HEK293T (cell line): ENCODE results near the gene VAT1L.
A peak's percentile ranks its signal among the peaks of the same experiment; 100 is the strongest.

Experiments used
- CTCF ChIA-PET: fragments of 350-600 bp; formaldehyde crosslinking; extraction: SDS; loops from one replicate; lab custom pipeline; 2021; ENCODE audit warnings: antibody characterized with exemption, inconsistent platforms; lab: Yijun Ruan, JAX
- POLR2A ChIA-PET: fragments of 350-600 bp; formaldehyde crosslinking; extraction: SDS; loops from one replicate; lab custom pipeline; 2020; ENCODE audit warnings: antibody characterized with exemption, inconsistent platforms; lab: Yijun Ruan, JAX
- DNase-seq: peaks from one replicate; pipeline ENCODE4 v3.0.0; 2012; ENCODE audit warnings: mixed read lengths; ENCODE audit errors: extremely low spot score
- ARNT ChIP-seq: fragments of 450-650 bp; IDR thresholded peaks from 2 replicates; pipeline ENCODE4 v1.6.1; 2017; ENCODE audit warnings: mild to moderate bottlenecking
- BHLHE40 ChIP-seq: fragments of 450-650 bp; IDR thresholded peaks from 2 replicates; pipeline ENCODE4 v1.6.1; 2016; ENCODE audit warnings: mild to moderate bottlenecking, moderate library complexity, borderline replicate concordance
- CTBP1 ChIP-seq: fragments of 450-650 bp; IDR thresholded peaks from 2 replicates; pipeline ENCODE4 v1.6.1; 2016; ENCODE audit warnings: borderline replicate concordance
- ELF4 ChIP-seq: fragments of 450-650 bp; IDR thresholded peaks from 2 replicates; pipeline ENCODE4 v1.6.1; 2017; ENCODE audit warnings: antibody characterized with exemption
- FOXA1 ChIP-seq: fragments of 450-650 bp; IDR thresholded peaks from 2 replicates; pipeline ENCODE4 v1.6.1; 2016; ENCODE audit warnings: mild to moderate bottlenecking
- FOXK2 ChIP-seq: fragments of 450-650 bp; IDR thresholded peaks from 2 replicates; pipeline ENCODE4 v1.6.1; 2016; ENCODE audit warnings: mild to moderate bottlenecking
- FOXM1 ChIP-seq: fragments of 450-650 bp; IDR thresholded peaks from 2 replicates; pipeline ENCODE4 v1.6.1; 2017; ENCODE audit warnings: mild to moderate bottlenecking, borderline replicate concordance
- HDGF ChIP-seq: fragments of 450-650 bp; IDR thresholded peaks from 2 replicates; pipeline ENCODE4 v1.6.1; 2017; ENCODE audit warnings: antibody characterized with exemption, borderline replicate concordance
- L3MBTL2 ChIP-seq: fragments of 450-650 bp; conservative IDR thresholded peaks from 2 replicates; pipeline ENCODE4 v1.6.1; 2016; ENCODE audit warnings: mild to moderate bottlenecking
- LEF1 ChIP-seq: fragments of 450-650 bp; IDR thresholded peaks from 2 replicates; pipeline ENCODE4 v1.6.1; 2017; ENCODE audit warnings: mild to moderate bottlenecking, borderline replicate concordance
- NFRKB ChIP-seq: fragments of 450-650 bp; IDR thresholded peaks from 2 replicates; pipeline ENCODE4 v1.6.1; 2016; ENCODE audit warnings: mild to moderate bottlenecking, moderate library complexity
- PKNOX1 ChIP-seq: fragments of 450-650 bp; IDR thresholded peaks from 2 replicates; pipeline ENCODE4 v1.6.1; 2016
- SP1 ChIP-seq: fragments of 450-650 bp; IDR thresholded peaks from 2 replicates; pipeline ENCODE4 v1.6.1; 2017
- SUZ12 ChIP-seq: fragments of 450-650 bp; IDR thresholded peaks from 2 replicates; pipeline ENCODE4 v1.6.1; 2016; ENCODE audit warnings: mild to moderate bottlenecking
- TARDBP ChIP-seq: fragments of 450-650 bp; IDR thresholded peaks from 2 replicates; pipeline ENCODE4 v1.6.1; 2016
- ZNF384 ChIP-seq: fragments of 450-650 bp; IDR thresholded peaks from 2 replicates; pipeline ENCODE4 v1.6.1; 2016

The VAT1L gene

GRCh38 chr16:77970371-77970770 is 182.0 kb downstream of the VAT1L start:
- TF ChIP-seq CTBP1 (no peak), BHLHE40 (no peak), ELF4 (no peak), ZNF384 (no peak), LEF1 (no peak), SUZ12 (no peak), FOXK2 (no peak), FOXA1 (no peak)
- DNase-seq: no peak
- POLR2A ChIA-PET: no interaction called here
- CTCF ChIA-PET: no interaction called here

- CTCF ChIA-PET: interaction anchor here (0.7 kb wide), 1 partner anchor 10 kb away, joined by 5 read pairs; no protein-coding TSS in a partner anchor
- DNase-seq: peak; percentile 73
- TF ChIP-seq FOXA1 (no peak), HDGF (no peak), L3MBTL2 (no peak), PKNOX1 (no peak), LEF1 (no peak), NFRKB (no peak), ARNT (no peak), ELF4 (no peak), FOXM1 (no peak), FOXK2 (no peak), SUZ12 (no peak)
- POLR2A ChIA-PET: no interaction called here
Observed at GRCh38 chr16:77971306-77972061, 183.1 kb downstream of the VAT1L start.

DNA sequence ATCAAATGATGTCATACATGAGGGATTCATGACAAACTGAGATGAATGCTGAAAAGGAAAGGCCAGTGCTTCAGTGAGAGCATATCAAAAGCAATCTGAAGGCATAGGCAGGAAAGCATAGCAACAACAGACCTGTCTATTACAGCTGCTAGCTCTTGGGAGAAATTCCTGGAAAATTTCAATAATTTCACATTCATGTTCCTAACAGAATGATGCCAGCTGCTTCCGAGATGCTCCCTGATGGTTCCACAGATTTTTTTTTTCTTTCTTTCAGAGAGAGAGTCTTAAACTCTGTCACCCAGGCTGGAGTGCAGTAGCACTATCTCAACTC is 183.7 kb downstream of the VAT1L start:
- no peak for DNase-seq
- ChIA-PET POLR2A (no interaction called here), CTCF (interaction anchor here (0.7 kb wide), 1 partner anchor 9 kb away, joined by 5 read pairs; no protein-coding TSS in a partner anchor)
- TF ChIP-seq CTBP1 (no peak), PKNOX1 (no peak), ZNF384 (no peak), NFRKB (no peak), FOXM1 (no peak), TARDBP (no peak), ELF4 (no peak), SUZ12 (no peak), SP1 (no peak), BHLHE40 (no peak), LEF1 (no peak), FOXA1 (no peak), L3MBTL2 (no peak), HDGF (no peak), FOXK2 (no peak), ARNT (no peak)

DNA sequence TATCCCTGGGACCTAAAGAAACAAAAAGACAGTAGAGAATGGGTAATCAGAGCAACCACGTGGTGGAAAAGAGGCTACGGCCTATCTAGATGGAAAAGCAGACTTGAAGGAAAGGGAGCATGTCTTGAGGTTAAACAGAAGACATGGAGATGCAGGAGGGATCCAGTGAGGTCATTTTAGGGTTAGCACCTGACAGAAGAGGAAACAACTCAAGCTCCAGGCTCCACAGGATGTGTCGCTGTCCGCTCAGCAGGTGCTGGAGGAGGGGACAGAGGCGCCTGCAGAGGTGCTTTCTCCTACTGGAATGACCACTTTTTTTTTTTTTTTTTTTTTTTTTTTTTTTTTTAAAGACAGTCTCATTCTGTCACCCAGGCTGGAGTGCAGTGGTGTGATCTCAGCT is 186.5 kb downstream of the VAT1L start:
- peak; percentile 20 for DNase-seq
- ChIA-PET CTCF (no interaction called here), POLR2A (no interaction called here)
- TF ChIP-seq NFRKB: no peak
- TF ChIP-seq BHLHE40: no peak
- TF ChIP-seq FOXM1: no peak
- TF ChIP-seq ZNF384: no peak
- no peak for TF ChIP-seq SP1
- no peak for TF ChIP-seq SUZ12
- no peak for TF ChIP-seq LEF1

GRCh38 chr16:77975942-77976341 is 187.6 kb downstream of the VAT1L start:
- no peak for DNase-seq
- POLR2A ChIA-PET: no interaction called here
- CTCF ChIA-PET: interaction anchor here (0.8 kb wide), 1 partner anchor 27 kb away, joined by 3 read pairs; no protein-coding TSS in a partner anchor
- no peak for TF ChIP-seq FOXA1
- no peak for TF ChIP-seq FOXM1
- TF ChIP-seq LEF1: no peak
- TF ChIP-seq SUZ12: no peak
- no peak for TF ChIP-seq ARNT
- no peak for TF ChIP-seq FOXK2
- no peak for TF ChIP-seq BHLHE40
- no peak for TF ChIP-seq HDGF
- TF ChIP-seq SP1: no peak
- no peak for TF ChIP-seq CTBP1
- no peak for TF ChIP-seq ZNF384
- TF ChIP-seq L3MBTL2: no peak
- no peak for TF ChIP-seq TARDBP
- TF ChIP-seq PKNOX1: no peak
- no peak for TF ChIP-seq ELF4
- TF ChIP-seq NFRKB: no peak

DNA sequence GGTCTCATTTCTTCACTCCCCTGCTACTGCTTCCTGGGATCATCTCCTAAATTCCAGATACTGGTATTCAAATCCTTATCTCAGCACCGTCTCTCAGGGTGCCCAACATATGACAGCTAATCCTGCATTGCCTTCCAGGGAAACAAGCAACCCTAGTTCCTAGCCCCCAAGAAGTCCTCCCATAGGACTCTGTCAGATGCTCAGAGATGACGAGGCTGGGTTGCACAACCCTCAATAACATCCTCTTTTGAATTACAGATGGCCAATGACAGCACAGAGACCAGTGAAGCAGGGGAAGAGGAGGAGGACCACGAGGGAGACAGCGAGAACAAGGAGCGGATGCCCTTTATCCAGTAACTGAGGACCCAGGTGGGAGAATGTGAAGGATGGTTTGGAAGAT is 189.0 kb downstream of the VAT1L start:
- POLR2A ChIA-PET: no interaction called here
- CTCF ChIA-PET: no interaction called here
- DNase-seq: no peak

More for the DNA sequence above, 189.0 kb downstream of the VAT1L start:
- TF ChIP-seq BHLHE40 (no peak), ELF4 (no peak), PKNOX1 (no peak), FOXM1 (no peak), L3MBTL2 (no peak), FOXK2 (no peak), SUZ12 (no peak), NFRKB (no peak), ZNF384 (no peak), TARDBP (no peak), ARNT (no peak), HDGF (no peak), LEF1 (no peak), SP1 (no peak), CTBP1 (no peak), FOXA1 (no peak)
